Caco-2 (cell line): ENCODE results near the gene SMIM36. TPM values are rescaled to one million over a fixed set of nuclear protein-coding genes. Genes with fewer than 3 reads are reported as not detected.

Experiments used
- BruUV-seq: library from RNA; stranded (reverse); fragments of 400-500 nt; replicated peaks from 2 replicates; lab custom pipeline; 2021; lab: Mats Ljungman, UMichigan
- CTCF ChIA-PET: fragments of 300-600 bp; sonication (Branson Sonifier 250); formaldehyde crosslinking; loops from one replicate; lab custom pipeline; 2022; ENCODE audit warnings: antibody characterized with exemption; lab: Charles Lee
- POLR2A ChIA-PET: fragments of 300-600 bp; sonication (Branson Sonifier 250); formaldehyde crosslinking; loops from one replicate; lab custom pipeline; 2022; ENCODE audit warnings: antibody characterized with exemption; lab: Charles Lee
- DNase-seq, 2 experiments: peaks; one replicate each; pipeline versions ENCODE4 v3.0.0 to v3.0.0-alpha.2; 2020 to 2022
- H3K27me3 ChIP-seq: replicated peaks from 2 replicates; pipeline ENCODE4 v1.6.0; 2011; ENCODE audit warnings: low read length; ENCODE audit not compliant: control insufficient read depth, insufficient read depth
- H3K36me3 ChIP-seq: 2 replicates; pipeline ENCODE4 v1.5.1; 2011; ENCODE audit warnings: low read length; ENCODE audit not compliant: control insufficient read depth, insufficient read depth
- H3K4me1 ChIP-seq: fragments of 250-450 bp; sonication (Bioruptor Pico); 2 replicates; pipeline ENCODE4 v1.5.1; 2020; ENCODE audit warnings: mild to moderate bottlenecking
- H3K4me3 ChIP-seq: 2 replicates; pipeline ENCODE4 v1.5.1; 2011; ENCODE audit warnings: low read depth, mild to moderate bottlenecking, control low read depth, low read length
- H3K9me3 ChIP-seq: fragments of 250-450 bp; sonication (Bioruptor Pico); 2 replicates; pipeline ENCODE4 v1.5.1; 2020; ENCODE audit warnings: mild to moderate bottlenecking, moderate library complexity
- H3K27ac Mint-ChIP-seq: one replicate; pipeline ENCODE4 v1.8.0; 2022; ENCODE audit warnings: mixed read lengths; ENCODE audit not compliant: unreplicated experiment
- H3K27me3 Mint-ChIP-seq: one replicate; pipeline ENCODE4 v1.8.0; 2022; ENCODE audit warnings: mixed read lengths; ENCODE audit not compliant: insufficient read depth, unreplicated experiment
- H3K36me3 Mint-ChIP-seq: one replicate; pipeline ENCODE4 v1.8.0; 2022; ENCODE audit warnings: mild to moderate bottlenecking, mixed read lengths; ENCODE audit not compliant: insufficient read depth, unreplicated experiment
- H3K4me1 Mint-ChIP-seq: one replicate; pipeline ENCODE4 v1.8.0; 2022; ENCODE audit warnings: low read depth, mixed read lengths; ENCODE audit not compliant: unreplicated experiment
- H3K4me3 Mint-ChIP-seq: one replicate; pipeline ENCODE4 v1.8.0; 2022; ENCODE audit warnings: mild to moderate bottlenecking, moderate library complexity, mixed read lengths; ENCODE audit not compliant: unreplicated experiment
- H3K9me3 Mint-ChIP-seq: one replicate; pipeline ENCODE4 v1.8.0; 2022; ENCODE audit warnings: mixed read lengths; ENCODE audit not compliant: unreplicated experiment
- intact Hi-C: fragments of 100-400 bp; cut with micrococcal nuclease; formaldehyde crosslinking; loops from one replicate; pipeline ENCODE4 v1.10.0; 2022; ENCODE audit not compliant: unreplicated experiment
- total RNA-seq: library from RNA; stranded (reverse); gene quantifications from 2 replicates; pipeline ENCODE4 v1.2.3, GENCODE V29; 2022
- TF ChIP-seq, protein P1 (sequence below), 2 experiments: fragments of 200-600 bp in 1 of 2; IDR thresholded peaks; 1 replicate in 1 of 2; 2 replicates in 1 of 2; pipeline versions ENCODE4 v1.5.1 to v1.8.0; 2011 to 2022; ENCODE audit warnings: antibody characterized with exemption in 1 of 2, control low read depth in 1 of 2, inconsistent platforms in 1 of 2, low read depth in 1 of 2, low read length in 1 of 2, mild to moderate bottlenecking in 1 of 2, moderate library complexity in 1 of 2; ENCODE audit not compliant: insufficient read depth in 1 of 2, severe bottlenecking in 1 of 2, unreplicated experiment in 1 of 2

Gene SMIM36
- total RNA-seq, 1 experiment from 2014 or later = not detected

- intact Hi-C loops = loop anchor here (1.0 kb wide), 6 partner anchors 12 to 80 kb away; no protein-coding TSS in a partner anchor
- H3K27me3 Mint-ChIP-seq = no peaks in the 10 kb centered on the region
Measured at GRCh38 chr17:55433629-55434422, 77.4 kb downstream of the SMIM36 start.

DNA sequence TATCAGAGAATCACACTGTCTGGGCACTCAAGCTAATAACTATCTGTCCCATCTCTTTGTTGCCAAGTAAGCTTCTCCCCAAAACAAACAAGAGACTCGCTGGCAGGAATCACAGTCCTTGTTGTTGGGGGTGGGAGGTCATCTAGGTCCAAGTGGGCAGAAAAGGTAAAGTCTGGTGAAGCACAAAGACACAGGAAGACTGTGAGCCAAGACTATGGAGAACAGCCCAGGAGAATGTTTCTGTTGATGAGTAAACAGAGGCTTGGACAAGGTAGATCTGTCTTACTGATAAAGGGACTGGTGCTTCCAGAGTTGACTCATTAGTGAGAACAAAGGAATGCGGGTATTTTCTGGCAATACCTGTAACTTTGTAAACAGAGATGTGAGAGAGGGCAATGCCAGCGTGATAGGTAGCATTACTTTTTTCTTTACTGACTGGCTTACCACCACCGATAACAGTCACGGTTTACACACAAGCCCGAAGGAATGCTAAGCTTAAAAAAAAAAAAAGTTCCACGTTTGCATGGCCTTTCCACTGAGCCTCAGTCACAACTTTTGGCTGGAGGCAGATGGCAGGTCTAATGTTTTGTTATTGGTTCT lies 78.1 kb downstream of the SMIM36 start:
- Histone ChIP-seq H3K27me3 (no peaks in the 10 kb centered on the region), H3K4me1 (peaks cover 48% of the 10 kb centered on the region), H3K36me3 (no peaks in the 10 kb centered on the region), H3K9me3 (no peaks in the 10 kb centered on the region), H3K4me3 (no peak overlapping the region)
- H3K27ac Mint-ChIP-seq = peak overlapping the region; percentile 94
- ChIA-PET POLR2A (interaction anchor here (0.6 to 1.9 kb wide), 5 partner anchors 9 to 25 kb away, joined by 3 to 16 read pairs (median 3); no protein-coding TSS in a partner anchor), CTCF (interaction anchor here (0.5 to 1.8 kb wide), 6 partner anchors 14 to 81 kb away, joined by 3 to 9 read pairs (median 4); no protein-coding TSS in a partner anchor)
- BruUV-seq = TSS peak; percentile 97
- no peaks in the 10 kb centered on the region for H3K27me3 Mint-ChIP-seq
- peaks cover 6% of the 10 kb centered on the region for H3K36me3 Mint-ChIP-seq
- peaks cover 51% of the 10 kb centered on the region for H3K4me1 Mint-ChIP-seq
- H3K4me3 Mint-ChIP-seq = peak overlapping the region; percentile 58
- intact Hi-C loops = loop anchor here (1.0 kb wide), 6 partner anchors 11 to 81 kb away; no protein-coding TSS in a partner anchor
- DNase-seq = peak; percentile 76 to 83
- TF ChIP-seq, protein P1, sequence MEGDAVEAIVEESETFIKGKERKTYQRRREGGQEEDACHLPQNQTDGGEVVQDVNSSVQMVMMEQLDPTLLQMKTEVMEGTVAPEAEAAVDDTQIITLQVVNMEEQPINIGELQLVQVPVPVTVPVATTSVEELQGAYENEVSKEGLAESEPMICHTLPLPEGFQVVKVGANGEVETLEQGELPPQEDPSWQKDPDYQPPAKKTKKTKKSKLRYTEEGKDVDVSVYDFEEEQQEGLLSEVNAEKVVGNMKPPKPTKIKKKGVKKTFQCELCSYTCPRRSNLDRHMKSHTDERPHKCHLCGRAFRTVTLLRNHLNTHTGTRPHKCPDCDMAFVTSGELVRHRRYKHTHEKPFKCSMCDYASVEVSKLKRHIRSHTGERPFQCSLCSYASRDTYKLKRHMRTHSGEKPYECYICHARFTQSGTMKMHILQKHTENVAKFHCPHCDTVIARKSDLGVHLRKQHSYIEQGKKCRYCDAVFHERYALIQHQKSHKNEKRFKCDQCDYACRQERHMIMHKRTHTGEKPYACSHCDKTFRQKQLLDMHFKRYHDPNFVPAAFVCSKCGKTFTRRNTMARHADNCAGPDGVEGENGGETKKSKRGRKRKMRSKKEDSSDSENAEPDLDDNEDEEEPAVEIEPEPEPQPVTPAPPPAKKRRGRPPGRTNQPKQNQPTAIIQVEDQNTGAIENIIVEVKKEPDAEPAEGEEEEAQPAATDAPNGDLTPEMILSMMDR (IDR thresholded peaks at IDR 0.05; ENCODE audit: insufficient read depth in 1 of 2, low read depth in 1 of 2, low read length in 1 of 2, severe bottlenecking in 1 of 2, unreplicated experiment in 1 of 2) = no peak
- H3K9me3 Mint-ChIP-seq = no peaks in the 10 kb centered on the region

More at GRCh38 chr17:55433629-55434422, 77.4 kb downstream of the SMIM36 start:
- Histone ChIP-seq H3K27me3 (no peaks in the 10 kb centered on the region), H3K4me3 (no peak overlapping the region), H3K36me3 (no peaks in the 10 kb centered on the region), H3K9me3 (no peaks in the 10 kb centered on the region), H3K4me1 (peaks cover 48% of the 10 kb centered on the region)
- TSS peak; percentile 67 for BruUV-seq
- peak; percentile 64 to 68 for DNase-seq
- Mint-ChIP-seq H3K27ac (peak overlapping the region; percentile 94), H3K4me1 (peaks cover 51% of the 10 kb centered on the region), H3K4me3 (peak overlapping the region; percentile 58), H3K9me3 (no peaks in the 10 kb centered on the region), H3K36me3 (peaks cover 6% of the 10 kb centered on the region)
- TF ChIP-seq, protein P1 (IDR thresholded peaks at IDR 0.05; ENCODE audit: insufficient read depth in 1 of 2, low read depth in 1 of 2, low read length in 1 of 2, severe bottlenecking in 1 of 2, unreplicated experiment in 1 of 2) = no peak
- ChIA-PET POLR2A (interaction anchor here (0.6 to 1.9 kb wide), 5 partner anchors 9 to 26 kb away, joined by 3 to 16 read pairs (median 5); partner anchors contain the start of gene MMD), CTCF (interaction anchor here (0.5 to 1.8 kb wide), 6 partner anchors 13 to 80 kb away, joined by 3 to 9 read pairs (median 4); no protein-coding TSS in a partner anchor)
